Urinary bladder (tissue), 4 donors: ENCODE measurements around the gene ZFP37. TPM values are rescaled to one million over a fixed set of nuclear protein-coding genes. Genes with fewer than 3 reads are reported as not detected.
A peak's percentile ranks its signal among the peaks of the same experiment; 100 is the strongest.

Experiments used
- DNase-seq: peaks from one replicate; pipeline ENCODE4 v3.0.0-alpha.2; 2015; ENCODE audit errors: extremely low spot score
- H3K27ac ChIP-seq: one replicate; pipeline ENCODE4 v1.5.1; 2013; ENCODE audit warnings: low read depth, mild to moderate bottlenecking, moderate library complexity
- H3K36me3 ChIP-seq: one replicate; pipeline ENCODE4 v1.6.1; 2013; ENCODE audit warnings: mild to moderate bottlenecking, moderate library complexity; ENCODE audit not compliant: insufficient read depth
- H3K4me1 ChIP-seq: one replicate; pipeline ENCODE4 v1.6.1; 2013; ENCODE audit warnings: mild to moderate bottlenecking, moderate library complexity; ENCODE audit not compliant: insufficient read depth
- H3K4me3 ChIP-seq: one replicate; pipeline ENCODE4 v1.5.1; 2013; ENCODE audit warnings: low read depth, low read length
- WGBS: extraction: QIAGEN DNeasy Blood & Tissue Kit; methylation state at CpG from one replicate; pipeline ENCODE4 v1.1.7; 2013; 5-methylcytosine and 5-hydroxymethylcytosine counted together
- polyA plus RNA-seq: library from polyadenylated mRNA; stranded (reverse); fragments of 200-250 nt; gene quantifications from one replicate; pipeline ENCODE4 v1.2.3, GENCODE V29; 2013
- total RNA-seq: library from RNA; depleted of rRNA; stranded (reverse); fragments of >200 nt; gene quantifications from one replicate; pipeline ENCODE4 v1.2.3, GENCODE V29; 2014
- donor health status: healthy with polysubstance abuse.
- donor health status: healthy.

ZFP37 gene
- total and polyA plus RNA-seq, 2 donors = 3.7 to 12.7 TPM

- Histone ChIP-seq H3K36me3 (no peaks in the 10 kb centered on the region), H3K4me3 (no peak overlapping the region), H3K27ac (no peak overlapping the region), H3K4me1 (no peaks in the 10 kb centered on the region)
- 59% methylated on average over 1 of the region's 1 CpG for WGBS
- no peak for DNase-seq
Observed at GRCh38 chr9:113026200-113026599, 30.3 kb downstream of the ZFP37 start.

GRCh38 chr9:113018247-113018646 is 38.3 kb downstream of the ZFP37 start:
- no peak overlapping the region for H3K27ac ChIP-seq
- no peak for DNase-seq
- WGBS = 94% methylated on average over 3 of the region's 3 CpGs
- H3K4me3 ChIP-seq = no peak overlapping the region
- no peaks in the 10 kb centered on the region for H3K4me1 ChIP-seq
- H3K36me3 ChIP-seq = no peaks in the 10 kb centered on the region

DNA sequence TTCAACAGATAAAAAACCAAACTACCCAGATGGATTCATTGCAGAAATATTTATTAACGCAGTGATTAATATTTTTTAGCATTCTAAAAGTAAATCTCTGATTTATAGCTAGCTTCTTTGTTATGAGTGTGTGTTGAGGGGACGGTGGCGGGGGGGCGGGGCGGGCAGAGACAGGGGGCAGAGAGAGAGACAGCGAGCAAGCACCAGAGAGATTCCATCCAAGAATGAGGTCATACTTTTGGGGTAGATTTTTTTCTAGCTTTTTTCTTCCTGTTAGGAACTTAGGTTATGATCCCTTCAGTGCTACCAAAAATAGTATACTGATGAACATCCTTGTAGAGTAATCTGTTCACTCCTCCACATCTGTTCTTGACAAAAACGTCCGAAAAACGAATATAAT is 44.0 kb downstream of the ZFP37 start:
- H3K36me3 ChIP-seq = no peaks in the 10 kb centered on the region
- no peak overlapping the region for H3K27ac ChIP-seq
- H3K4me1 ChIP-seq = no peaks in the 10 kb centered on the region
- WGBS = 23% methylated on average over 9 of the region's 9 CpGs
- no peak for DNase-seq
- H3K4me3 ChIP-seq = no peak overlapping the region

GRCh38 chr9:113011911-113012381 is 44.6 kb downstream of the ZFP37 start, which contains the start of gene ZNF883:
Gene ZNF883, minus strand, starts transcription at chr9:113012192.
- peak within 1 kb of the TSS; percentile 21 for H3K4me3 ChIP-seq
- DNase-seq = peak; percentile 43
- H3K36me3 ChIP-seq = no peaks in the 10 kb centered on the region
- whole genome bisulfite sequencing = 2% methylated on average over 30 of the region's 30 CpGs
- no peak within 1 kb of the TSS for H3K27ac ChIP-seq
- H3K4me1 ChIP-seq = no peaks in the 10 kb centered on the region

- Histone ChIP-seq H3K36me3 (no peaks in the 10 kb centered on the region), H3K4me3 (no peak overlapping the region), H3K4me1 (no peaks in the 10 kb centered on the region), H3K27ac (no peak overlapping the region)
- 62% methylated on average over 1 of the region's 1 CpG for WGBS
- DNase-seq = no peak
Observed at GRCh38 chr9:113005777-113006176, 50.7 kb downstream of the ZFP37 start.

- H3K4me1 ChIP-seq = no peaks in the 10 kb centered on the region
- WGBS = 96% methylated on average over 8 of the region's 8 CpGs
- no peak overlapping the region for H3K27ac ChIP-seq
- H3K36me3 ChIP-seq = no peaks in the 10 kb centered on the region
- DNase-seq = no peak
- H3K4me3 ChIP-seq = no peak overlapping the region
Observed at GRCh38 chr9:112997236-112997941, 59.1 kb downstream of the ZFP37 start.

Other genes starting within 250 kb of the ZFP37 start
- 3.1 TPM for gene SLC46A2, start 165.8 kb downstream of the ZFP37 start, total RNA-seq
- 1.4 TPM for gene SLC46A2, start 165.8 kb downstream of the ZFP37 start, polyA plus RNA-seq
- gene ZNF883, start 44.5 kb downstream of the ZFP37 start, total RNA-seq = 2.9 TPM
- gene ZNF883, start 44.5 kb downstream of the ZFP37 start, polyA plus RNA-seq = 1.4 TPM
- 5.1 TPM for gene SLC31A2, start 94.3 kb upstream of the ZFP37 start, total RNA-seq
- 11.4 TPM for gene SLC31A2, start 94.3 kb upstream of the ZFP37 start, polyA plus RNA-seq
- gene FKBP15, start 164.6 kb upstream of the ZFP37 start, total RNA-seq = 33.6 TPM
- gene FKBP15, start 164.6 kb upstream of the ZFP37 start, polyA plus RNA-seq = 18.2 TPM
- 19.5 TPM for gene SLC31A1, start 164.8 kb upstream of the ZFP37 start, total RNA-seq
- gene SLC31A1, start 164.8 kb upstream of the ZFP37 start, polyA plus RNA-seq = 10.1 TPM
- gene CDC26, start 218.8 kb upstream of the ZFP37 start, total RNA-seq = 25.5 TPM
- gene CDC26, start 218.8 kb upstream of the ZFP37 start, polyA plus RNA-seq = 35.2 TPM
- gene PRPF4, start 218.9 kb upstream of the ZFP37 start, total RNA-seq = 23.4 TPM
- 14.4 TPM for gene PRPF4, start 218.9 kb upstream of the ZFP37 start, polyA plus RNA-seq
- gene RNF183, start 246.7 kb upstream of the ZFP37 start, total RNA-seq = 0.26 TPM
- 0.15 TPM for gene RNF183, start 246.7 kb upstream of the ZFP37 start, polyA plus RNA-seq